ENCODE measurements around the gene AGXT2. TPM values are rescaled to one million over a fixed set of nuclear protein-coding genes. Genes with fewer than 3 reads are reported as not detected.

Gene AGXT2
- total RNA-seq, 1 experiment from 2014 or later, result not detected

DNA sequence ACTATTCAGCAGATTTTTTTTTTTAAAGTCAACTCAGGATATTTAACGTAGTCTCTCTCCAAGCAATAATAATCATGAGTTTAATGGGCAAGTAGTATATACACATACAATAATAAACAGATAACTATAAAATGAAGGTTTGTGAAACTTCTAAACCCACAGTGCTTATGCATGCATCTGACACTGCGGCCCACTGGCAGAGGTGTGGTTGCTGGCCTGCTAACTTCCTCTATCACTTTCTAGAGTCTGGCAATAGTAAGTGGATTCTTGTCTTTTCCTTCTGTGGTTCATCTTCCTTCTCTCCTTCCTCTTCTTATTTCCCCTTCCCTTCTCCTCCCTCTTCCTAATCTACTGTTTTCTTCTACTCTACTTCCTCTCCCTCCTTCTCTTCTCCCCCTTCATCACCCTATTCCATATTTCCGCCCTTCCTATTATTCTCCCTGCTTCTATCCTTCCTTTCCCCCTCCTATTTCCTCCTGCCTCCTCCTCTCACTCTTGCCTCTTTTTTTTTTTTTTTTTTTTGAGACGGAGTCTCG, 18.6 kb upstream of the AGXT2 start:
- Mint-ChIP-seq H3K27me3 (ENCODE audit: low read depth) (no peaks in the 10 kb centered on the region), H3K9me3 (no peaks in the 10 kb centered on the region), H3K4me1 (no peaks in the 10 kb centered on the region), H3K27ac (no peak overlapping the region), H3K36me3 (no peaks in the 10 kb centered on the region), H3K4me3 (no peak overlapping the region)
- ATAC-seq (no peak), DNase-seq (ENCODE audit: low spot score) (no peak)
- ChIA-PET CTCF (no interaction called here), POLR2A (no interaction called here)
- TF ChIP-seq ZNF671 (CRISPR knock-in tag; IDR thresholded peaks at IDR 0.05) (no peak), SP1 (CRISPR knock-in tag; conservative IDR thresholded peaks at IDR 0.05) (no peak), ZNF138 (CRISPR knock-in tag; conservative IDR thresholded peaks at IDR 0.05) (no peak), CBFB (CRISPR knock-in tag; IDR thresholded peaks at IDR 0.05; ENCODE audit: low read depth) (no peak), NR2C2 (CRISPR knock-in tag; IDR thresholded peaks at IDR 0.05) (no peak), TEAD1 (CRISPR knock-in tag; IDR thresholded peaks at IDR 0.05) (no peak), JUN (CRISPR knock-in tag; IDR thresholded peaks at IDR 0.05) (no peak), EMX1 (CRISPR knock-in tag; IDR thresholded peaks at IDR 0.05) (no peak), FOXK1 (CRISPR knock-in tag; IDR thresholded peaks at IDR 0.05) (no peak), SOX15 (CRISPR knock-in tag; IDR thresholded peaks at IDR 0.05) (no peak), ESRRA (CRISPR knock-in tag; IDR thresholded peaks at IDR 0.05; ENCODE audit: borderline replicate concordance) (no peak)
- TF ChIP-seq, protein P1, sequence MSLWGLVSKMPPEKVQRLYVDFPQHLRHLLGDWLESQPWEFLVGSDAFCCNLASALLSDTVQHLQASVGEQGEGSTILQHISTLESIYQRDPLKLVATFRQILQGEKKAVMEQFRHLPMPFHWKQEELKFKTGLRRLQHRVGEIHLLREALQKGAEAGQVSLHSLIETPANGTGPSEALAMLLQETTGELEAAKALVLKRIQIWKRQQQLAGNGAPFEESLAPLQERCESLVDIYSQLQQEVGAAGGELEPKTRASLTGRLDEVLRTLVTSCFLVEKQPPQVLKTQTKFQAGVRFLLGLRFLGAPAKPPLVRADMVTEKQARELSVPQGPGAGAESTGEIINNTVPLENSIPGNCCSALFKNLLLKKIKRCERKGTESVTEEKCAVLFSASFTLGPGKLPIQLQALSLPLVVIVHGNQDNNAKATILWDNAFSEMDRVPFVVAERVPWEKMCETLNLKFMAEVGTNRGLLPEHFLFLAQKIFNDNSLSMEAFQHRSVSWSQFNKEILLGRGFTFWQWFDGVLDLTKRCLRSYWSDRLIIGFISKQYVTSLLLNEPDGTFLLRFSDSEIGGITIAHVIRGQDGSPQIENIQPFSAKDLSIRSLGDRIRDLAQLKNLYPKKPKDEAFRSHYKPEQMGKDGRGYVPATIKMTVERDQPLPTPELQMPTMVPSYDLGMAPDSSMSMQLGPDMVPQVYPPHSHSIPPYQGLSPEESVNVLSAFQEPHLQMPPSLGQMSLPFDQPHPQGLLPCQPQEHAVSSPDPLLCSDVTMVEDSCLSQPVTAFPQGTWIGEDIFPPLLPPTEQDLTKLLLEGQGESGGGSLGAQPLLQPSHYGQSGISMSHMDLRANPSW (CRISPR knock-in tag; conservative IDR thresholded peaks at IDR 0.05; ENCODE audit: low read depth), result no peak
- TF ChIP-seq, protein P2, sequence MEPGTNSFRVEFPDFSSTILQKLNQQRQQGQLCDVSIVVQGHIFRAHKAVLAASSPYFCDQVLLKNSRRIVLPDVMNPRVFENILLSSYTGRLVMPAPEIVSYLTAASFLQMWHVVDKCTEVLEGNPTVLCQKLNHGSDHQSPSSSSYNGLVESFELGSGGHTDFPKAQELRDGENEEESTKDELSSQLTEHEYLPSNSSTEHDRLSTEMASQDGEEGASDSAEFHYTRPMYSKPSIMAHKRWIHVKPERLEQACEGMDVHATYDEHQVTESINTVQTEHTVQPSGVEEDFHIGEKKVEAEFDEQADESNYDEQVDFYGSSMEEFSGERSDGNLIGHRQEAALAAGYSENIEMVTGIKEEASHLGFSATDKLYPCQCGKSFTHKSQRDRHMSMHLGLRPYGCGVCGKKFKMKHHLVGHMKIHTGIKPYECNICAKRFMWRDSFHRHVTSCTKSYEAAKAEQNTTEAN (CRISPR knock-in tag; IDR thresholded peaks at IDR 0.05), result no peak
- TF ChIP-seq, protein P3, sequence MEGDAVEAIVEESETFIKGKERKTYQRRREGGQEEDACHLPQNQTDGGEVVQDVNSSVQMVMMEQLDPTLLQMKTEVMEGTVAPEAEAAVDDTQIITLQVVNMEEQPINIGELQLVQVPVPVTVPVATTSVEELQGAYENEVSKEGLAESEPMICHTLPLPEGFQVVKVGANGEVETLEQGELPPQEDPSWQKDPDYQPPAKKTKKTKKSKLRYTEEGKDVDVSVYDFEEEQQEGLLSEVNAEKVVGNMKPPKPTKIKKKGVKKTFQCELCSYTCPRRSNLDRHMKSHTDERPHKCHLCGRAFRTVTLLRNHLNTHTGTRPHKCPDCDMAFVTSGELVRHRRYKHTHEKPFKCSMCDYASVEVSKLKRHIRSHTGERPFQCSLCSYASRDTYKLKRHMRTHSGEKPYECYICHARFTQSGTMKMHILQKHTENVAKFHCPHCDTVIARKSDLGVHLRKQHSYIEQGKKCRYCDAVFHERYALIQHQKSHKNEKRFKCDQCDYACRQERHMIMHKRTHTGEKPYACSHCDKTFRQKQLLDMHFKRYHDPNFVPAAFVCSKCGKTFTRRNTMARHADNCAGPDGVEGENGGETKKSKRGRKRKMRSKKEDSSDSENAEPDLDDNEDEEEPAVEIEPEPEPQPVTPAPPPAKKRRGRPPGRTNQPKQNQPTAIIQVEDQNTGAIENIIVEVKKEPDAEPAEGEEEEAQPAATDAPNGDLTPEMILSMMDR (IDR thresholded peaks at IDR 0.05), result no peak
- TF ChIP-seq, protein P4, sequence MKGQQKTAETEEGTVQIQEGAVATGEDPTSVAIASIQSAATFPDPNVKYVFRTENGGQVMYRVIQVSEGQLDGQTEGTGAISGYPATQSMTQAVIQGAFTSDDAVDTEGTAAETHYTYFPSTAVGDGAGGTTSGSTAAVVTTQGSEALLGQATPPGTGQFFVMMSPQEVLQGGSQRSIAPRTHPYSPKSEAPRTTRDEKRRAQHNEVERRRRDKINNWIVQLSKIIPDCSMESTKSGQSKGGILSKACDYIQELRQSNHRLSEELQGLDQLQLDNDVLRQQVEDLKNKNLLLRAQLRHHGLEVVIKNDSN (CRISPR knock-in tag; IDR thresholded peaks at IDR 0.05), result no peak

DNA sequence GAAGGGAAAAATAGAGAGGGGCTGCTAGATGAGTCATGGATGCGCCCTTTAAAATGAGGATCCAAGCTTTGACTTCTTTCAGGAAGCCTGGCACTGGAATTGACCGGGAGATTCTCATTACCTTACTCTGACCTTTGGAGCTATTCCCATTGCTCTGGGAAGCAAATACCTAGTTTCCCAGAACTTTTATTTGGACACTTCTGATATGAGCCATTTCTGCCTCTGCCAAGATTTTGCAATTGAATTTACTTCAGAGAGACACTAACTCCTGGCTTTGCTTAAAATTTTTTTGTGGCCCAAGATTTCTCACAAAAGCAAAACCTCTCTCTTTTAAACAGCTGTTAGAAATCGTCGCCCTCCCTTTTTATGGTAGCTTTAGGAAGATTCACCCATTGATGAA, 15.7 kb upstream of the AGXT2 start:
- CTCF ChIA-PET, result interaction anchor here (1.2 to 1.4 kb wide), 2 partner anchors 12 to 60 kb away, joined by 3 to 4 read pairs; no protein-coding TSS in a partner anchor
- H3K27ac Mint-ChIP-seq, result no peak overlapping the region
- no peaks in the 10 kb centered on the region for H3K9me3 Mint-ChIP-seq
- H3K27me3 Mint-ChIP-seq (ENCODE audit: low read depth), result no peaks in the 10 kb centered on the region
- DNase-seq (ENCODE audit: low spot score) (no peak), ATAC-seq (no peak)
- POLR2A ChIA-PET, result interaction anchor here (0.8 kb wide), 1 partner anchor 10 kb away, joined by 3 read pairs; no protein-coding TSS in a partner anchor
- no peak overlapping the region for H3K4me3 Mint-ChIP-seq
- H3K4me1 Mint-ChIP-seq, result no peaks in the 10 kb centered on the region
- no peaks in the 10 kb centered on the region for H3K36me3 Mint-ChIP-seq
- TF ChIP-seq ZNF232 (CRISPR knock-in tag; IDR thresholded peaks at IDR 0.05), result no peak
- TF ChIP-seq ATF1 (CRISPR knock-in tag; IDR thresholded peaks at IDR 0.05), result no peak
- no peak for TF ChIP-seq NR1H2 (CRISPR knock-in tag; IDR thresholded peaks at IDR 0.05)
- TF ChIP-seq MYBL2 (CRISPR knock-in tag; IDR thresholded peaks at IDR 0.05), result no peak
- TF ChIP-seq, protein P3 (IDR thresholded peaks at IDR 0.05), result no peak
- no peak for TF ChIP-seq CREB1 (CRISPR knock-in tag; IDR thresholded peaks at IDR 0.05)
- TF ChIP-seq CBFB (CRISPR knock-in tag; IDR thresholded peaks at IDR 0.05; ENCODE audit: low read depth), result no peak
- no peak for TF ChIP-seq HMGA2 (CRISPR knock-in tag; IDR thresholded peaks at IDR 0.05)
- TF ChIP-seq, protein P1 (CRISPR knock-in tag; conservative IDR thresholded peaks at IDR 0.05; ENCODE audit: low read depth), result no peak
- no peak for TF ChIP-seq ETV6 (CRISPR knock-in tag; IDR thresholded peaks at IDR 0.05)
- TF ChIP-seq, protein P5, sequence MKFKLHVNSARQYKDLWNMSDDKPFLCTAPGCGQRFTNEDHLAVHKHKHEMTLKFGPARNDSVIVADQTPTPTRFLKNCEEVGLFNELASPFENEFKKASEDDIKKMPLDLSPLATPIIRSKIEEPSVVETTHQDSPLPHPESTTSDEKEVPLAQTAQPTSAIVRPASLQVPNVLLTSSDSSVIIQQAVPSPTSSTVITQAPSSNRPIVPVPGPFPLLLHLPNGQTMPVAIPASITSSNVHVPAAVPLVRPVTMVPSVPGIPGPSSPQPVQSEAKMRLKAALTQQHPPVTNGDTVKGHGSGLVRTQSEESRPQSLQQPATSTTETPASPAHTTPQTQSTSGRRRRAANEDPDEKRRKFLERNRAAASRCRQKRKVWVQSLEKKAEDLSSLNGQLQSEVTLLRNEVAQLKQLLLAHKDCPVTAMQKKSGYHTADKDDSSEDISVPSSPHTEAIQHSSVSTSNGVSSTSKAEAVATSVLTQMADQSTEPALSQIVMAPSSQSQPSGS (CRISPR knock-in tag; IDR thresholded peaks at IDR 0.05; ENCODE audit: borderline replicate concordance, low read depth), result no peak
- no peak for TF ChIP-seq RELA (CRISPR knock-in tag; IDR thresholded peaks at IDR 0.05; ENCODE audit: borderline replicate concordance)

Measured in WTC11 (cell line).